NK-92 (cell line): ENCODE measurements around the gene CRTC1.

ENCODE experiments used
- DNase-seq: peaks from one replicate; lab custom pipeline; 2025; ENCODE audit not compliant: unreplicated experiment; lab: John Stamatoyannopoulos, UW

The CRTC1 gene

GRCh38 chr19:18780631-18781030 lies 97.2 kb downstream of the CRTC1 start:
- no peak for DNase-seq

DNA sequence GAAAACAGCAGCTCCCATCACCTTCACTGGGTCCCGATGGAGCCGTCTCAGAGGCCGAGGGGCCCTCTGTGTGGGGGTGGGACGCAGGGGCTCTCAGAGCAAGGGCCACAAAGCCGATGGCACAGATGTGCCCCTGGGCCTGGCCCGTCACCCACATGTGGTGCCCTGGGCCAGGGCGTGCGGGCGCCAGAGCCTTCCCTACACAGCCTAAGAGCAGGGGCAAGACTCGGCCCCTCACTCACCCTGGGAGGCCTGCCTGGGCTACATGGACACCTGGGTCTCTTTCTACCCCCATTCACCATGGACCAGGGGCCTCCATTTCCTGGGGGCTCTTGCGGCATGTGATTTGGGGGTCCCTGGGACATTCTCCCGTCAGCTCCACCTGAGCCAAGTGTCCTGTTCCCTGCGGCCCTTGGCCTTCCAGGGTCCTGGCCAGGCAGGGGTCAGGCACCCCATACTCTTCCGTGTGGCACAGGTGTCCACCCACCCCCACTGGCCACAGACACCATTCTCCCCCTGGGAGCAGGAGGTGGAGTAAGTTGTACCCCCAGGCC lies 97.6 kb downstream of the CRTC1 start:
- DNase-seq: no peak

DNA sequence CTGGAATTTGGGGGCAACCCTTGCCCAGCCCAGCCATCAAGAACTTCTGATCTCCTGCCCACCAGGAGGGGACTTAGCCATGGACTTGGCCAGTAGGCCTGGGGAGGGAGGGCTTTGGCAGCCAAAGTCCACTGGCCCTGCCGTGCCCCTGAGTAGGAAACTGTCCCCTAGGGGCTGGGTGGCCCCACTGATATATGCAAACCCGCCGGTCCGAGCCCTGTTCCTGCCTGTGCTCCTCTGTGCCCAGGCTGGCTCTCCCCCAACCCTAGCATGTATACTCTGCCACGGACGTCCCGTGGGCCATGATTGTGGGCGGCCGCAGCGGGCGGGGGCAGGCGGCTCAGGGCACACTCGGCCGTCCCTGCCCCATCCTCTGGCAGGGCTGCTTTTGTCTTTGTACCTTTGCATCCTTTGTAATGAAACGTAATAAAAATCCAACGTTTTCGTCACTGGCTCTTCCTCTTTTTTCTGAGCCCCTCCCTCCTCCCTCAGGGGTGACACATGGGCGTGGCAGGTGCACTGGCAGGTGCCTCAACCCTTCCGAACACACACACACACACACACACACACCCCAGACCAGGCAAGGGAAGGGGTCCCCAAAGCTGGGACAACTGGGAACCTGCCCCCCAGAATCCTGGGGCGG lies 98.5 kb downstream of the CRTC1 start:
- no peak for DNase-seq

GRCh38 chr19:18782559-18783225 lies 99.2 kb downstream of the CRTC1 start:
- DNase-seq: no peak

DNA sequence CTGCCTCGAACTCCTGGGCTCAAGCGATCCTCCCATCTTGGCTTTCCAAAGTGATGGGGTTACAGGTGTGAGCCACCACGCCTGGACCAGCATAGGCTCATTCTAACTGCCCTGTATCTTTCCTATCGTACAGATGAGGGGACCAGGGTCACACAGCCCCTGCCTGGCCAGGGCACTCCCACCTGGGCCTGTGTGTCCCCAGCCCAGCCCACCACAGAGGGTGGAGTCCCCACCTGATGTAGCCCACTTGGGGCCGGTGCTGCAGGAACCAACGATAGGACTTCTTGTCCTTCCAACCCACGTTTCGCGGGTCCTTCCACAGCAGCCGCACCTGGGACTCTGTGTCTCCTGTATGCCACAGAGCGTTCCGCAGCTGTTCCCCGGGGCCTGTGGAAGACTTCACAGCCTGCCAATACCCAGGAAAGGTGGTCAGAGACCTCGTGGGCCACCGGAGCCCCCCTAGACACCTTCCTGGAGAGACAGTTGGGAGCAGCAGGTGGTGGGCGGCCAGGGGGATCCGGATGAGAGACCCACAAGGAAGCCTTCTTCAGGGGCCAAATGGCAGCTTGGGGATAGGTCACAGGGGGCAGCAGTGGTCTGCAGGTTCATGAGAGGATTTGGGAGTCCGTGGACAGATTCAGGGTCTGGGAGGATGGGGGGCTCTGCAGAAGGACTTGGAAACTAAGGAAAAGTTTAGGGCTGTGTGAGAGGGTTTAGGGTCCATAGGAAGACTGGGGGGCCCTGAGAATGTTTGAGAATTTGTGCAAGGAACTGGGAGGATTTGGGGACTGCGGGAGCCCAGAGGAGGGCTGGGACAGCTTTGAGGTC lies 100.7 kb downstream of the CRTC1 start:
- DNase-seq: no peak

- no peak for DNase-seq
Observed at GRCh38 chr19:18784786-18785120, 101.3 kb downstream of the CRTC1 start.

DNA sequence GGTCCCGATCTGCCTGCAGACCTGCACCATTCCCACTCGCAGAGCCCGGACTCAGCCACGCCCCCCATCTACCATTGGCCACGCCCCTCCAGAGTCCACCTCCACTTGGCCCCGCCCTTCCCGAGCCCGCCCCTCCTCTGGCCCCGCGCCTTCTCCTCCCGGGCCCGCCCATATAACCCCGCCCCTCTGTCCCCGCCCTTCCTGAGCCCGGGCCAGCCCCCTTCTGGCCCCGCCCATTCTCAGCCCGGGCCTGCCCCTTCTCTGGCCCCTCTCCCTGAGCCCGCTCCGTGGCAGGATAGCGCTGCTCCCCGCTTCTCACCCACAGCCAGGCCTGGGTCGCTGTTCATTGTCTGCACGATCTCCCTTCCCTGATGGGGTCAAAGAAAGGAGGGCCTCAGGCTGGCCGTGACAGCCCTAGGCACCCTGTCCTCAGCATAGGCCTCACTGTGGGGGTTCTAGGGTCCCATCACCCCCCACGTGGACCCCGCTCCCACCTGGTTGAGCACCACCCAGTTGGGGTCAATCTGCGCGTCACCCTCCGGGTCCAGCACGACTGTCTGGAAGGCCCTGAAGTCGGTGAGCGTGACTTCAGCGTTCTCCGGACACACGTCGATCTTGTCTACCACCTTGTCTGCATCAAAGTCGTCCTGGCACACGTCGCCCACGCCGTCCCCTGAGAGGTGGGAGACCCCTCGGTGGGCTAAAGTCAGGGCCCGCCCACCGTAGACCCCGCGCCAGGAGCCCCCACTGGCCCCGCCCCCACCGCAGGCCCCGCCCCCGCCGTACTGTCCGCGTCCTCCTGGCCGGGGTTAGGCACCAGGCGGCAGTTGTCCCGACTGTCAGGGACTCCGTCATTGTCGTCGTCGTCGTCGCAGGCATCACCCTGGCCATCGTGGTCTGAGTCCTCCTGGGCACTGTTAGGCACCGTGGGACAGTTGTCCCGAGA lies 102.0 kb downstream of the CRTC1 start:
- DNase-seq: no peak

GRCh38 chr19:18788529-18789421 lies 105.3 kb downstream of the CRTC1 start:
- DNase-seq: no peak

- DNase-seq: no peak
Observed at GRCh38 chr19:18789422-18789869, 106.0 kb downstream of the CRTC1 start.

DNA sequence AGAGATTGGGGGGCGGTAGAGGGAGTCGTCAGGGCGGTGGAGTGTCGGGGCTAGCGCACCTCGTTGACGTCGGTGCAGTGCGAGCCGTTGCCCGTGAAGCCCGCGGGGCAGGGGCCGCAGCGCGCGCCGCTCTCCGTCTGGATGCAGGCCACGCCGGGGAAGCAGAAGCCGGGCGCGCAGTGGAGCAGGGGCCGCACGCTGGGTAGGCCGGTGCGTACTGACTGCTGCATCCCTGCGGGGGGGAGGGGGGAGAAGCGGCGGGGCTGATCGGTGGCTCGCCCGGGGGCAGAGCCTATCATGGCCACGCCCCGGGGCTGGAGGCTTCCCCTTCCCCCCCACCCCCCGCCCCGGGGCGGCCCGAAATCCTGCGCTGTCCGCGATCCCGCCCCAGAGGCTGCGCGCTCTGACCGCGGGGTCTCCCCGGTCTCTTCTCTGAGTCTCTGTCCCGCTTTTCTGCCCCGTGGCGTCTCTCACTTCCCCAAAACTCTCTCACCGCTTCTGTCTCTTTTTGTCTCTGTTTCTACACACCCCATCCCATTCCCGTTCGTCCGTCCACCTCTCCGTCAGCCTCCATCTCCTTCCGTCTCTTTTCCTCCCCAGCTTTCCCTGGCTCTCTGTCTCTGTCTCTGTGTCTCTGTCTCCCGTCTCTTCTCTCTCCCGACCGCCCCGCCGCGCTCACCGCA lies 106.5 kb downstream of the CRTC1 start:
- no peak for DNase-seq

DNA sequence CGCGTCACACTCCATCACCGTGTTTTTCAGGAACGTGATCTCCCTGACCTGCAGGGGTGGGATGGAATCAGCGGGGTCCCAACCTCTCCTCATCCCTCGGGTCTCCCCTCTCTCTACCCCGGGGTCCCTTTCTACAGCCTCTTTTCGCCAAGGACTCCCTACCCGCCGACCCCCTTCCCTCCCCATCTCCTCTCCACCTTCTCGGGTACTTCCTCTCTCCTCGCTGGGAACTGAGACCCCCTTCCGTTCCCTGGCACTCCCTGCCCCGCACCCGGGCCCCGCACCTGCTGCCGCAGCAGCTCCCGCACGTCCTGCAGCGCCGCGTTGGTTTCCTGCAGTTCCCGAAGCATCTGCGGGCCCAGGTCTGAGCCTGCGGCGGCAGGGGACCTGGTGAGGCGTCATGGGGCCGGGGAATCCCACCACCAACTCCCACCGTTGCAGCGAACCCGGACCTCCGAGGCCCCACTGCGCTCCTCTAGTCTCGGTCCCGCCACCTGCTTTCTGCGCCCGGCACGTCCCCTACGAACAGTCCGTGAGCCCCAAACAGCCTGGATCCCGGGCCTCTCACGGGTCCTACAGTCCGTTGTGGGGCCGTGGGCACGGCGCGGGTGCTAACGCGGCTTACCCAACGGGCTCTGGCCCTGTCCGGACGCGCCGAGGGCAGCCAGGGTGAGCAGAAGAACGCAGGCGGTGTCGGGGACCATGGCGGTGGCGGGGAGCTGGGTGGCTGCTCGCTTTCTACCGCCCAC lies 107.3 kb downstream of the CRTC1 start, which contains the start of gene COMP:
Gene COMP, minus strand, starts transcription at position 740 of the 749 bp plus-strand sequence. Its CDS starts 36 bp downstream, at position 704.
- no peak for DNase-seq

GRCh38 chr19:18791315-18791678 lies 107.8 kb downstream of the CRTC1 start:
- DNase-seq: no peak

GRCh38 chr19:18792661-18793060 lies 109.2 kb downstream of the CRTC1 start:
- no peak for DNase-seq

- no peak for DNase-seq
Observed at GRCh38 chr19:18793144-18794028, 109.9 kb downstream of the CRTC1 start.

DNA sequence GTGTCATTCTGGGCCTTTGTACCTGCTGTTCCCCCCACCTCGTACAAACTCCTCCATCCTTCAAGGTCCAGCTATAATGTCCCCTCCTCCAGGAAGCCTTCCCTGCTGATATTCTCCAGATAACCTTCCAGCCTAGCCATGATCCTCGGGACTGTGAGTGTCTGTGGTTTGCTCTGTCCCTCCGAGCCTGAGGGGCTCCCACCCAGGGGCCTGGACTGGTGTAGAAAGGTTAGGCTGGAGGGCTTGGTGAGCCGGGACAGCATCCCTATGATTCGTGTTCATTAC lies 110.5 kb downstream of the CRTC1 start:
- DNase-seq: no peak

DNA sequence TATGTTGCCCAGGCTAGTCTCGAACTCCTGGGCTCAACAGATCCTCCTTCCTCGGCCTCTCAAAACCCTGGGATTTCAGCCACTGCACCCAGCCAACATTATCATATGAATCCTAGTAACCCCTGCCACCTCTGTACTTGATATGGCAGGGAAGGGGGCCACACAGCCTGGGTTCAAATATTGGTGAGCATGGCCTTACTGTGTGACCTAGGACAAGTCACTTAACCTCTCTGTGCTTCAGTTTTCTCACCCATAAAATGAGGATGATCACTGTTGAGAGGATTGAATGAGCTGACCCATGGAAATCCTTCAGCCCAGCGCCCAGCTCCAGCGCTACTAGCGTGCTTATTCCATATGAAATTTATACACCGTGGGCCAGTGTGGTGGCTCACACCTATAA lies 111.2 kb downstream of the CRTC1 start:
- DNase-seq: no peak

DNA sequence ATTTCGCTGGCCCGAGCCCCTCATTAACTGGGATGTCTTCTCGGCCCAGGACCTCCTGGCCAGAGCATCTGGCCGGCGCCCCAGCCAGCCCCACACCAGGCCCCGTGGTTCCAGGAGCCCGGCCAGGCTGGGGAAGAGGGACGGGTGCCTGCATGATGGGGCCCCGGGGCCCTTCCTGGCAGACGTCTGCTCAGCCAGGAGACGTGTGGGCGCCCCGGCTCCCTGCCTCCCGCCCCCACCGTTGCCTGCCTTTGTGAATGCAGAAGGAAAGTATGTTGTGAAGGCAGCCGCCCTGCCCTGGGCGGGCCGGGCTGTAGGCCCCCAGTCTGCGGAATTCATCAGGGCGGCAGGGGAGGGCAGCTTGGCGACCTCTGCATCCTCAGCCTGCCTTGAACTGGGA lies 112.1 kb downstream of the CRTC1 start:
- DNase-seq: no peak

DNA sequence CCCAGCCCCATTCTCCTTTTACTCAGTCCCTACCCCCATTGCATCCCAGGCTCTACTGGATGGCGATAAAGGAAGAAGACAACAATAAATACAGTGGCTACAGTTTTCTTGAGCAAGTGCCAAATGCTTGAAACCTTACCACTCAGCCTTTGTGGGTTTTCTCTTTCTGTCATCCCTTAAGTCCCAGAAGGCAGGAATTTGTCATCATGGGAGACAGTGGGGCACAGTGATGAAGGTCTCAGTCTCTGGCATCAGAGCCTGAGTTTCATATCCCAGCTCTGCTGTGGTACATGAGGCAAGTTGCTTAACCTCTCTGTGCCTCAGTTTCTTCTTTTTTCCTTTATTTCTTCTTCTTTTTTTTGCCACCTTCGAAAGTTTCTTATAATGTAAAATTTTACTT lies 112.8 kb downstream of the CRTC1 start:
- no peak for DNase-seq
